Stimulated activated CD8-positive, alpha-beta memory T cell treated with anti-CD3 and anti-CD28 coated beads, Interleukin-12 subunit alpha, Interleukin-12 subunit beta, amount 100 ng/mL, for 24 hours (primary cell): Measurements from ENCODE around the gene SCD5.
A peak's percentile ranks its signal among the peaks of the same experiment; 100 is the strongest.

Experiments used
- DNase-seq: peaks from one replicate; pipeline ENCODE4 v3.0.0-alpha.2; 2020; ENCODE audit errors: extremely low read depth

The SCD5 gene

GRCh38 chr4:82765134-82765533, 33.5 kb downstream of the SCD5 start:
- no peak for DNase-seq

DNA sequence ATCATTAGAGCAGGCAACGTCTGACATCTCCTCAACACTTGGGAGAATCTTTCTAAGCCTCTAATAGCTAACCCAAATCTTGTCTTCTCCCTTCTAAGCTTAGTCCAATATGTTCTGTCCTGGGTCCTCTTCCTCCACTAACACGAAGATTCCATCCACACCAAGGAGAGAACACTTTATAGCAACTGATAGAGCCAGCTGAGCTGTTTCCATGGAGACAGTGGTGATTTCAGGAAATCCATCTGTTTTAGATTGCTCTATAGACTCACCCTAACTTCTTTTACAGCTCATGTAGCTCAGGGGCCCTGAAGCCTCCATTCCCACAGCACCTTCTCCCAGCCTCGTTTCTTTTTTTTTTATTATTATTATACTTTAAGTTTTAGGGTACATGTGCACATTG, 37.4 kb downstream of the SCD5 start:
- DNase-seq: no peak

DNA sequence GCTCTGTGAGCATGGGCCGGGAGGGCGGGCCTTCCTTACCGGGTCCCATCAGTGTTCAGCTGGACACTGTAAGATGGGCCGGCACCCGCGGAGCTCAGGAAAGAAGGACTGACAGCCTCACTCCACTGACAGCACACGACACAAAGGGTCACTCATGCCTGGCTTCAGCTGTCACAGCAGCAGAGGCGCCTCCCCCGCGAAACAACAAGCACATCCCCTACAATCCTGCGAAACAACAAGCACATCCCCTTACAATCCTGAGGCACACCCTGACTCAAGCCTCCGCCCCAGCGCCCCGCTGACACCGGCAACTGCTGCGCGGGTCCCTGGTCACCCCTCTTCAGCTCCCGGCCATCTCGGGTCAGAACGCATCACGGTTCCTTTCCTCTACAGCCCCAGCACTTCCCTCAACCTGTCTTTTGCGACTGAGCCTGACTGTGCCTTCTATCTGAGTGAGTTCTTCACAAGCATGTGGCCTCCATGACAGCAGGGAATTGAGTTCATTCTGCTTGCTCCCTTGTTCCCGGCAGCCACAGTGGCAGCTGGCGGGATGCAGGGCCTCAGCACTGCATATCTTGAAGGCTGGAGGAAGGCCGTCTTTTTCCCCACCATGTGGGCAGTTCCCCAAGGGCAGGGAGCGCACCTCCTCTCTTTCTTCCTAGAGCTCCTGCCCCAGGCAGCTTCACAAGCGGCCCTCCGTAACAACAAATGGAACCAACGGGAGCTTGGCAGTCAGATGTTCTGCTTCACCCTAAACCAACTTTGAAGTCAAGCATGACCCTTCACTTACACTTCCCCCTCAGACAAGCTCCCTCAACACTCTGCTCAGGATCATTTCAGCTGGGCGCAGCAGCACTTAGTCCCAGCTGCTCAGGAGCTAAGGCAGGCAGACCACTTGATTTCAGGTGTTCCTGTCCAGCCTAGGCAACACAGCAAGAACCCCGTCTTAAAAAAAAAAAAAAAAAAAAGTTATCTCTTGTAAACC, 39.6 kb downstream of the SCD5 start:
- no peak for DNase-seq

GRCh38 chr4:82756061-82756460, 42.5 kb downstream of the SCD5 start:
- DNase-seq: no peak

- DNase-seq: no peak
Observed at GRCh38 chr4:82755650-82756049, 42.9 kb downstream of the SCD5 start.

- DNase-seq: no peak
Observed at GRCh38 chr4:82754513-82755165, 44.0 kb downstream of the SCD5 start.

GRCh38 chr4:82753725-82754410, 44.7 kb downstream of the SCD5 start:
- DNase-seq: no peak

- DNase-seq: no peak
Observed at GRCh38 chr4:82753238-82753637, 45.4 kb downstream of the SCD5 start.

- DNase-seq: no peak
Observed at GRCh38 chr4:82748810-82749470, 49.7 kb downstream of the SCD5 start.

DNA sequence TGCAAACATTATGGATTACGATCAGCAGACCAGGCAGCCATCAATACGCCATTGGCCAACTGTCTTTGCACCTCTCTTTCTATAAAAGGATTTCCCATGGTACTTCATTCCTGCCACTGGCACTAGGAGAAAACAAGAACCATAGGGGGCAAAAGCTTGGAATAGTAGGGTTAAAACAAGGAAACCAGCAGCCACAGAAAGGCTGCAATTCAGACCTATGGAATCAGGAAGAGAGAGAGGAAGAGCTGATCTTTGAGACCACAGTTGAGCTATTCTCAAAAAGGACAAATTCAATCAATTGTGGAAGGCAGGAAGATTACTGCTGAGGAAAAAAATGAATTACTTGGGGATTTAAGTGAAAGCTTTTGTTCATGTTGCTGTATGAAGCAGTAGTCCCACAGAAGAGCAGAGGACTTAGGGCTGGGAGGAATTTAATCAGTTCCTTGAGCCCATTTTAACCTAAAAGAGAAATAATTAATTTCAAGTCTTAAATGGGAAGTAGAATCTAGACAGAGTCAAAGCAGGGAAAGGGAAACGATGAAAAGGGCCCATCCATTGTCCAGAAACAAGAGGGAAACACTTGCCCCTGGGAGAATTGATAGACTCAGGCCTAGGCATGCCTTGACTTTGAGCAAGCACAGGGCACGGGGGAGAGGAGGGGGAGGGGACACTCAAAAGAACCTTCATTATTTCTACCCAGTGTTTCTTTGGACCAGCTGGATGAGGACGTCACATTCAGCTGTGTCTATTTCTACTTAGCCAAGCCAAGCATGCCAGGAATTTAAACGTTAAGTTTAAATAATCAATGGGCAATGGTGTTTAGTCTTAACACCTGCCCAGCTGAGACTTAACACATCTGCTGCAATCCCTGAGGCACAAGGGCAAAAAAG, 50.7 kb downstream of the SCD5 start:
- DNase-seq: no peak

DNA sequence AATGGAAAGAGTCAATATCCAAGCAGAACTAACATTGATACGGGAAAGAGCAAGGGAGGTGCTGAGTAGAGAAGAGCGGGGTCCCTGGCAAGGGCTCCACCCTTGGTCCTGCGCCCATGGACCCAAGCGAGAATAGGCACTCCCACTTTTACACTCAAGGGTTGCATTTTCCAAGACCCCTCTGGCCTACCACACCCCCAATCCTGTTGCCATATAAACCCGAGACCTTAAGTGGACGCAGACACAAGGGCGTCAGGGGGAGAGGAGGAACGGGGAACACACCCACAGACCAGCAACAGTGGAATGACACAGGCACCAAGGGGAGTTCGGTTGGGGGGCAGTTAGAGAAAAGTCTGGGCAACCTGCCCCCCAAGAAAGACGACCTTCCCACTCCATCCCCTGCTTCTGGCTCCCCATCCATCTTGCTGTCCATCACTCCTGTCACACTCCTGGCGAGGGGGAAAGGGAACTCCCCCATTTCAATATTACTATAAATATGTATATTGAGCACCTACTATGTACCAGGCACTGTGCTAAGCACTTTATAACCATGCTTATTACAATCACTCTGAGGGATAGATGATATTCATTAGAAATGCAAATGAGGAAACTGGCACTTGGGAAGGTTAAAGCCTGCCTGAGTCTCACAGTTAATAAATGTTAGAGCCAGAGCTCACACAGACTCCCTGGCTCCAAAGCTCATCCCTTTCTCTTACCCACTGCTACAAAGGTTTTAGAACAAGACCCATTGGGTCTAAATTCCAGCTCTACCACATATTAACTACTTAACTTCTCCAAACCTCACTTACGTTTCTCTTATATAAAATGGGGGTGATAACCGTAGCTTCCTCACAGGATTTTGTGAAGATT, 51.7 kb downstream of the SCD5 start:
- DNase-seq: no peak

GRCh38 chr4:82745173-82745842, 53.3 kb downstream of the SCD5 start:
- DNase-seq: no peak

DNA sequence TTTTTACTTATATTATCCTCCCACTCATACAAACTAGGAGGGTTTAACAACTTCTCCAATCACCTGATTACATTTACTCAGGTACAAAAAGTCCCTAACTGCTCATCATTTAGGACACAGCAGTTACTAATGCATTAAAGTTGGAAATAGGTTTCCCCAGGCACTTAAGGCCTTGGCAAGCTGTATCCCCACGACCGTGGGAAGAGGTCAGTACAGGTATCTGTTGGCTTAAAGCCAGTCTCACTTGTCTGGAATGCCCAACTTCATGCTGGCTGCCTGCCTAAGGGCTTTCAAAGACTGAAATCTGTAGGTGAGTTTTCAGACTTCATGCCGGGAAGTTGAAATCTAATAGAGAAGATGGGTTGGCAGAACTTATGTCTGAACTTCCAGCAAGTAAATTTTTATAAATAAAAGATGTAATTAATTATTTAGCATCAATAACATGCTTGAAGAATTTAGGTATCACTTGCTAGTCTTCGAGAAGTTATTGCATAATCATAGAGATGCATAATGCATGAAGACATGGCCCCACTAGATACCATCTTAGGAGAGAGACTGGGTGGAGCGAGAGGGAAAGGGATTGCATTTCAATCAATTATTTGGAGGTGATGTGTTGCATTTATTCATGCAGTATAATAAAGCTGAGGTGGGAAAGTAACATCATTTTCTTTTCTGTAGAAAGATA, 54.2 kb downstream of the SCD5 start:
- no peak for DNase-seq

GRCh38 chr4:82741188-82741587, 57.4 kb downstream of the SCD5 start:
- DNase-seq: no peak

GRCh38 chr4:82739287-82740190, 59.1 kb downstream of the SCD5 start:
- DNase-seq: peak; percentile 23

DNA sequence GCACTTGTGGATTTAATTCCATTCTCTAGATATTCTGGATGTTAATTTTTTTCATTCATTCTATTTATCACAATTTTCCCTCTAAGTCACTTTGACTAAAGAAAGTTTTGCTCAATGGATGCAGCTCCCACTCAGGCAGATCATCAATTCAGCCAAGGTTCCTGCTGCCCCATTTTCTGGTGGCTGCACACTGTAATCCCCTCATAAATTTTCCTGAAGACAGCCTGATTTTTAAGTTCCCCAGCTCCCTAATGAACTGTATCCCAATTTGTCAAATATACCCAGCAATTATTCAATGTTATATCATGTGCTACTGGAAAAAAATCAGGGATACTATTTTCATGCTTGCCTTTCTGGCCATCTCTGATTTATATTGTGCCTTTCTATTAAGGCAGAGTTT, 61.2 kb downstream of the SCD5 start:
- DNase-seq: no peak

GRCh38 chr4:82733636-82734035, 65.0 kb downstream of the SCD5 start:
- DNase-seq: no peak

DNA sequence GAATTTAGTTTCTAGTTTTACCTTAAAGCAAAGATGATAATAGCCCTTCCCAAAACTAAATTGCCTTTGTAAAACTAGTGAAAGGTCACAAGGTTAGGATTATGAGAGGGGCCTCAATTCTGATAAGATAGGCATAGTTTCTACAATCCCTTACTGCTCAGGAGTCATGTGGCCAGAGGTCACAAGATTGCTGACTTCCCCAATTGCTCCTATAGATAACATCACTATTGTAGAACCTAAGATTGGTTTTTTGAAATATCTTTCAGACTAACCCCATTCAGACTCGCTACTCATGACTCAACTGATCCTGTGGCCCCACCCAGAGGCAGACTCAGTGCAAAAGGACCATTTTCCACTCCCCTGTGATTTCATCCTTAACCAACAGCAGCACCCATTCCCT, 70.3 kb downstream of the SCD5 start:
- DNase-seq: no peak
